ENCODE data around the gene CPED1. TPM values are rescaled to one million over a fixed set of nuclear protein-coding genes. Genes with fewer than 3 reads are reported as not detected.
"Not testable (repeated sequence)": the region's sequence is repeated elsewhere in the genome, so short reads cannot be mapped to it uniquely, and the experiment has no call there.

The CPED1 gene
- total RNA-seq, 1 donor from 2014 or later = not detected

GRCh38 chr7:121069346-121070100 lies 81.0 kb downstream of the CPED1 start:
- Mint-ChIP-seq H3K9me3 (ENCODE audit: unreplicated experiment) (no peaks in the 10 kb centered on the region), H3K4me3 (ENCODE audit: unreplicated experiment) (no peak overlapping the region), H3K36me3 (ENCODE audit: unreplicated experiment) (no peaks in the 10 kb centered on the region)

DNA sequence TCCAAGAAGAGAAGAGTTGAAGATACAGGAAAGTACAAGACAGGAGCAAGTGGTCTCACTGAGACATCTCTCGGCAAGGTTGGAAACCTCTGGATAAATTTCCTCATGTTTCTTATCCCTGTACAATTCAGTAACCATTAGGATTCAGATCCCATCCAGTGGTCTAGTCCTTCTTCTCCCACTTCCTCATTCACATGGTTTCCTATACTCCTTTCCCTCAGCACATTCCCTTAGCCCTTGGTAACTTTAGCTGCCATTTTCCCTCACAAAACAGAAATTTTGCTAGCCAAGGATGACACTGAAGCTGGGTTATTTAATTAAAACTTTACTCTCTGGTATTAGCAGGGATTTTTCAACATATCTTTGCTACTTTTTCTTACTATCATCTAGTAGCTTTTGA lies 82.6 kb downstream of the CPED1 start:
- H3K4me3 Mint-ChIP-seq (ENCODE audit: unreplicated experiment) = no peak overlapping the region
- H3K9me3 Mint-ChIP-seq (ENCODE audit: unreplicated experiment) = no peaks in the 10 kb centered on the region
- no peaks in the 10 kb centered on the region for H3K27me3 Mint-ChIP-seq (ENCODE audit: unreplicated experiment)
- no peak overlapping the region for H3K27ac Mint-ChIP-seq (ENCODE audit: unreplicated experiment)
- TF ChIP-seq, protein P1, sequence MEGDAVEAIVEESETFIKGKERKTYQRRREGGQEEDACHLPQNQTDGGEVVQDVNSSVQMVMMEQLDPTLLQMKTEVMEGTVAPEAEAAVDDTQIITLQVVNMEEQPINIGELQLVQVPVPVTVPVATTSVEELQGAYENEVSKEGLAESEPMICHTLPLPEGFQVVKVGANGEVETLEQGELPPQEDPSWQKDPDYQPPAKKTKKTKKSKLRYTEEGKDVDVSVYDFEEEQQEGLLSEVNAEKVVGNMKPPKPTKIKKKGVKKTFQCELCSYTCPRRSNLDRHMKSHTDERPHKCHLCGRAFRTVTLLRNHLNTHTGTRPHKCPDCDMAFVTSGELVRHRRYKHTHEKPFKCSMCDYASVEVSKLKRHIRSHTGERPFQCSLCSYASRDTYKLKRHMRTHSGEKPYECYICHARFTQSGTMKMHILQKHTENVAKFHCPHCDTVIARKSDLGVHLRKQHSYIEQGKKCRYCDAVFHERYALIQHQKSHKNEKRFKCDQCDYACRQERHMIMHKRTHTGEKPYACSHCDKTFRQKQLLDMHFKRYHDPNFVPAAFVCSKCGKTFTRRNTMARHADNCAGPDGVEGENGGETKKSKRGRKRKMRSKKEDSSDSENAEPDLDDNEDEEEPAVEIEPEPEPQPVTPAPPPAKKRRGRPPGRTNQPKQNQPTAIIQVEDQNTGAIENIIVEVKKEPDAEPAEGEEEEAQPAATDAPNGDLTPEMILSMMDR (IDR thresholded peaks at IDR 0.05; ENCODE audit: partially characterized antibody, unreplicated experiment) = no peak
- no peaks in the 10 kb centered on the region for H3K4me1 Mint-ChIP-seq (ENCODE audit: low read depth, unreplicated experiment)
- H3K36me3 Mint-ChIP-seq (ENCODE audit: unreplicated experiment) = no peaks in the 10 kb centered on the region
- no peak for DNase-seq

More at GRCh38 chr7:121069346-121070100, 81.0 kb downstream of the CPED1 start:
- TF ChIP-seq, protein P1 (IDR thresholded peaks at IDR 0.05; ENCODE audit: partially characterized antibody, unreplicated experiment) = no peak
- no peak overlapping the region for H3K27ac Mint-ChIP-seq (ENCODE audit: unreplicated experiment)
- no peaks in the 10 kb centered on the region for H3K27me3 Mint-ChIP-seq (ENCODE audit: unreplicated experiment)
- no peaks in the 10 kb centered on the region for H3K4me1 Mint-ChIP-seq (ENCODE audit: low read depth, unreplicated experiment)
- DNase-seq = no peak

- Mint-ChIP-seq H3K27me3 (ENCODE audit: unreplicated experiment) (no peaks in the 10 kb centered on the region), H3K4me3 (ENCODE audit: unreplicated experiment) (no peak overlapping the region), H3K27ac (ENCODE audit: unreplicated experiment) (no peak overlapping the region), H3K4me1 (ENCODE audit: low read depth, unreplicated experiment) (no peaks in the 10 kb centered on the region), H3K9me3 (ENCODE audit: unreplicated experiment) (no peaks in the 10 kb centered on the region), H3K36me3 (ENCODE audit: unreplicated experiment) (no peaks in the 10 kb centered on the region)
- TF ChIP-seq, protein P1 (IDR thresholded peaks at IDR 0.05; ENCODE audit: partially characterized antibody, unreplicated experiment) = no peak
- DNase-seq = no peak
Observed at GRCh38 chr7:121071662-121072061, 83.2 kb downstream of the CPED1 start.

GRCh38 chr7:121072826-121073225 lies 84.3 kb downstream of the CPED1 start:
- DNase-seq = no peak
- no peak overlapping the region for H3K27ac Mint-ChIP-seq (ENCODE audit: unreplicated experiment)
- no peak overlapping the region for H3K4me3 Mint-ChIP-seq (ENCODE audit: unreplicated experiment)
- H3K4me1 Mint-ChIP-seq (ENCODE audit: low read depth, unreplicated experiment) = no peaks in the 10 kb centered on the region
- TF ChIP-seq, protein P1 (IDR thresholded peaks at IDR 0.05; ENCODE audit: partially characterized antibody, unreplicated experiment) = no peak
- H3K9me3 Mint-ChIP-seq (ENCODE audit: unreplicated experiment) = no peaks in the 10 kb centered on the region
- no peaks in the 10 kb centered on the region for H3K27me3 Mint-ChIP-seq (ENCODE audit: unreplicated experiment)
- H3K36me3 Mint-ChIP-seq (ENCODE audit: unreplicated experiment) = no peaks in the 10 kb centered on the region

GRCh38 chr7:121073463-121074099 lies 85.1 kb downstream of the CPED1 start:
- no peak for DNase-seq
- no peaks in the 10 kb centered on the region for H3K9me3 Mint-ChIP-seq (ENCODE audit: unreplicated experiment)
- H3K27ac Mint-ChIP-seq (ENCODE audit: unreplicated experiment) = no peak overlapping the region
- TF ChIP-seq, protein P1 (IDR thresholded peaks at IDR 0.05; ENCODE audit: partially characterized antibody, unreplicated experiment) = no peak
- no peaks in the 10 kb centered on the region for H3K4me1 Mint-ChIP-seq (ENCODE audit: low read depth, unreplicated experiment)
- no peak overlapping the region for H3K4me3 Mint-ChIP-seq (ENCODE audit: unreplicated experiment)
- H3K27me3 Mint-ChIP-seq (ENCODE audit: unreplicated experiment) = no peaks in the 10 kb centered on the region
- no peaks in the 10 kb centered on the region for H3K36me3 Mint-ChIP-seq (ENCODE audit: unreplicated experiment)

GRCh38 chr7:121075424-121075841 lies 86.9 kb downstream of the CPED1 start:
- H3K4me3 Mint-ChIP-seq (ENCODE audit: unreplicated experiment); H3K27ac Mint-ChIP-seq (ENCODE audit: unreplicated experiment); H3K4me1 Mint-ChIP-seq (ENCODE audit: low read depth, unreplicated experiment); DNase-seq; H3K27me3 Mint-ChIP-seq (ENCODE audit: unreplicated experiment); H3K9me3 Mint-ChIP-seq (ENCODE audit: unreplicated experiment); H3K36me3 Mint-ChIP-seq (ENCODE audit: unreplicated experiment): not testable (repeated sequence)
